MM.1S (cell line): ENCODE data around the gene TNRC6C.

Experiments used
- EZH2 ChIP-seq: fragments of 300-600 bp; sonication (generic); optimal IDR thresholded peaks from 2 replicates; pipeline ENCODE3; 2017; ENCODE audit warnings: low read depth, mild to moderate bottlenecking, antibody characterized with exemption, low read length, mixed read lengths
- EZH2phosphoT487 ChIP-seq: fragments of 300-600 bp; sonication (generic); IDR thresholded peaks from 2 replicates; pipeline ENCODE4 v1.6.1; 2018; ENCODE audit warnings: antibody characterized with exemption, low read length
- TF ChIP-seq, protein P1 (sequence below): fragments of 300-600 bp; sonication (generic); IDR thresholded peaks from 2 replicates; pipeline ENCODE4 v1.5.1; 2016; ENCODE audit warnings: antibody characterized with exemption, low read length, mixed read lengths

- TF ChIP-seq, protein P1, sequence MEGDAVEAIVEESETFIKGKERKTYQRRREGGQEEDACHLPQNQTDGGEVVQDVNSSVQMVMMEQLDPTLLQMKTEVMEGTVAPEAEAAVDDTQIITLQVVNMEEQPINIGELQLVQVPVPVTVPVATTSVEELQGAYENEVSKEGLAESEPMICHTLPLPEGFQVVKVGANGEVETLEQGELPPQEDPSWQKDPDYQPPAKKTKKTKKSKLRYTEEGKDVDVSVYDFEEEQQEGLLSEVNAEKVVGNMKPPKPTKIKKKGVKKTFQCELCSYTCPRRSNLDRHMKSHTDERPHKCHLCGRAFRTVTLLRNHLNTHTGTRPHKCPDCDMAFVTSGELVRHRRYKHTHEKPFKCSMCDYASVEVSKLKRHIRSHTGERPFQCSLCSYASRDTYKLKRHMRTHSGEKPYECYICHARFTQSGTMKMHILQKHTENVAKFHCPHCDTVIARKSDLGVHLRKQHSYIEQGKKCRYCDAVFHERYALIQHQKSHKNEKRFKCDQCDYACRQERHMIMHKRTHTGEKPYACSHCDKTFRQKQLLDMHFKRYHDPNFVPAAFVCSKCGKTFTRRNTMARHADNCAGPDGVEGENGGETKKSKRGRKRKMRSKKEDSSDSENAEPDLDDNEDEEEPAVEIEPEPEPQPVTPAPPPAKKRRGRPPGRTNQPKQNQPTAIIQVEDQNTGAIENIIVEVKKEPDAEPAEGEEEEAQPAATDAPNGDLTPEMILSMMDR, result no peak
- no peak for TF ChIP-seq EZH2phosphoT487
- no peak for TF ChIP-seq EZH2
Measured at GRCh38 chr17:78111016-78111726, 152.7 kb downstream of the TNRC6C start.
